Mammary epithelial cell (primary cell): Measurements from ENCODE around the gene RNU2-63P.

ENCODE experiments used
- EZH2 ChIP-seq: IDR thresholded peaks from 2 replicates; pipeline ENCODE4 v1.6.1; 2012; ENCODE audit warnings: low read length, inconsistent platforms, borderline replicate concordance
- TF ChIP-seq, protein P1 (sequence below), 2 donors: IDR thresholded peaks in 1 of 2; conservative IDR thresholded peaks in 1 of 2; 2 replicates each; pipeline ENCODE4 v1.5.1; 2011 to 2012; ENCODE audit warnings: inconsistent platforms in 2 of 2, low read length in 2 of 2, mild to moderate bottlenecking in 2 of 2, control low read depth in 1 of 2, low read depth in 1 of 2; ENCODE audit not compliant: insufficient read depth in 1 of 2; ENCODE audit errors: extremely low read depth in 1 of 2

DNA sequence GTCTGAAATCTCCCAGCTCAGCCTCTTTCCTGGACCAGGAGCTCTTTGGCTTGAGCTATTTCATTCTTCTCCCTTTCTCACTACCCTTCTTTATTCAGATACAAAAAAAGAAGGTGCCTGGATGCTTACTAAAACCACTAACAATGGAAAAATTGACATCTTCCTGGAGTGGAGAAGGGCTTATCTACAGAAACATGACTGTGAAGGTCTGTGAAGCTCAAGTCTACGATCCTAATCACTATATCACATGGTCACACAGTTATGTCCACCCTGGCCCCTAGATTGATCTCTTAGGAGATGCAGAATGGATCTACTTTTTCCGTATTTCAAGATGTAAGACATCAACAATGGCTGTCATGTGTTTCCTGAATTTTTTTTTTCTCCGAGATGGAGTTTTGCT, 44.9 kb upstream of the RNU2-63P start:
- no peak for TF ChIP-seq EZH2
- TF ChIP-seq, protein P1, sequence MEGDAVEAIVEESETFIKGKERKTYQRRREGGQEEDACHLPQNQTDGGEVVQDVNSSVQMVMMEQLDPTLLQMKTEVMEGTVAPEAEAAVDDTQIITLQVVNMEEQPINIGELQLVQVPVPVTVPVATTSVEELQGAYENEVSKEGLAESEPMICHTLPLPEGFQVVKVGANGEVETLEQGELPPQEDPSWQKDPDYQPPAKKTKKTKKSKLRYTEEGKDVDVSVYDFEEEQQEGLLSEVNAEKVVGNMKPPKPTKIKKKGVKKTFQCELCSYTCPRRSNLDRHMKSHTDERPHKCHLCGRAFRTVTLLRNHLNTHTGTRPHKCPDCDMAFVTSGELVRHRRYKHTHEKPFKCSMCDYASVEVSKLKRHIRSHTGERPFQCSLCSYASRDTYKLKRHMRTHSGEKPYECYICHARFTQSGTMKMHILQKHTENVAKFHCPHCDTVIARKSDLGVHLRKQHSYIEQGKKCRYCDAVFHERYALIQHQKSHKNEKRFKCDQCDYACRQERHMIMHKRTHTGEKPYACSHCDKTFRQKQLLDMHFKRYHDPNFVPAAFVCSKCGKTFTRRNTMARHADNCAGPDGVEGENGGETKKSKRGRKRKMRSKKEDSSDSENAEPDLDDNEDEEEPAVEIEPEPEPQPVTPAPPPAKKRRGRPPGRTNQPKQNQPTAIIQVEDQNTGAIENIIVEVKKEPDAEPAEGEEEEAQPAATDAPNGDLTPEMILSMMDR (conservative IDR thresholded peaks at IDR 0.05 in 1 of 2, IDR thresholded peaks at IDR 0.05 in 1 of 2; ENCODE audit: extremely low read depth in 1 of 2, insufficient read depth in 1 of 2, low read depth in 1 of 2, low read length in 2 of 2), result no peak
